ENCODE data around the gene TEX2.
A peak's percentile ranks its signal among the peaks of the same experiment; 100 is the strongest.

The TEX2 gene

GRCh38 chr17:64109400-64109799 is 153.7 kb downstream of the TEX2 start:
- no peak for TF ChIP-seq CTCF (IDR thresholded peaks at IDR 0.05; ENCODE audit: insufficient read depth, low read depth, low read length, missing control alignments)
- no peak overlapping the region for H3K4me3 ChIP-seq (ENCODE audit: low read depth, low read length)

GRCh38 chr17:64107500-64108236 is 155.4 kb downstream of the TEX2 start:
- no peak overlapping the region for H3K4me3 ChIP-seq (ENCODE audit: low read depth, low read length)
- peak; percentile 22 for DNase-seq (ENCODE audit: low read depth)
- TF ChIP-seq CTCF (IDR thresholded peaks at IDR 0.05; ENCODE audit: insufficient read depth, low read depth, low read length, missing control alignments) = no peak

More at GRCh38 chr17:64109400-64109799, 153.7 kb downstream of the TEX2 start:
- DNase-seq (ENCODE audit: low read depth) = no peak

GRCh38 chr17:64106918-64107317 is 156.1 kb downstream of the TEX2 start:
- TF ChIP-seq CTCF (IDR thresholded peaks at IDR 0.05; ENCODE audit: insufficient read depth, low read depth, low read length, missing control alignments) = no peak
- H3K4me3 ChIP-seq (ENCODE audit: low read depth, low read length) = no peak overlapping the region
- no peak for DNase-seq (ENCODE audit: low read depth)

GRCh38 chr17:64103391-64104364 is 159.4 kb downstream of the TEX2 start:
- no peak overlapping the region for H3K4me3 ChIP-seq (ENCODE audit: low read depth, low read length)
- peak; percentile 79 for DNase-seq (ENCODE audit: low read depth)
- no peak for TF ChIP-seq CTCF (IDR thresholded peaks at IDR 0.05; ENCODE audit: insufficient read depth, low read depth, low read length, missing control alignments)

GRCh38 chr17:64102627-64103390 is 160.3 kb downstream of the TEX2 start:
- DNase-seq (ENCODE audit: low read depth) = no peak
- no peak overlapping the region for H3K4me3 ChIP-seq (ENCODE audit: low read depth, low read length)
- no peak for TF ChIP-seq CTCF (IDR thresholded peaks at IDR 0.05; ENCODE audit: insufficient read depth, low read depth, low read length, missing control alignments)

- TF ChIP-seq CTCF (IDR thresholded peaks at IDR 0.05; ENCODE audit: insufficient read depth, low read depth, low read length, missing control alignments) = no peak
- no peak overlapping the region for H3K4me3 ChIP-seq (ENCODE audit: low read depth, low read length)
- no peak for DNase-seq (ENCODE audit: low read depth)
Measured at GRCh38 chr17:64099543-64099942, 163.5 kb downstream of the TEX2 start.

Data from GM12865 (cell line).